NOMO-1 treated with DMSO at 0.1 percent for 48 hours (cell line): ENCODE measurements around the gene HAT1.
"Not testable (repeated sequence)": the region's sequence is repeated elsewhere in the genome, so short reads cannot be mapped to it uniquely, and the experiment has no call there.

Experiments
- DNase-seq: peaks from one replicate; lab custom pipeline; 2025; ENCODE audit not compliant: unreplicated experiment; lab: John Stamatoyannopoulos, UW

HAT1 gene, protein sequence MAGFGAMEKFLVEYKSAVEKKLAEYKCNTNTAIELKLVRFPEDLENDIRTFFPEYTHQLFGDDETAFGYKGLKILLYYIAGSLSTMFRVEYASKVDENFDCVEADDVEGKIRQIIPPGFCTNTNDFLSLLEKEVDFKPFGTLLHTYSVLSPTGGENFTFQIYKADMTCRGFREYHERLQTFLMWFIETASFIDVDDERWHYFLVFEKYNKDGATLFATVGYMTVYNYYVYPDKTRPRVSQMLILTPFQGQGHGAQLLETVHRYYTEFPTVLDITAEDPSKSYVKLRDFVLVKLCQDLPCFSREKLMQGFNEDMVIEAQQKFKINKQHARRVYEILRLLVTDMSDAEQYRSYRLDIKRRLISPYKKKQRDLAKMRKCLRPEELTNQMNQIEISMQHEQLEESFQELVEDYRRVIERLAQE

GRCh38 chr2:171922230-171923022 is at the start of gene HAT1:
Gene HAT1 (plus strand): TSS chr2:171922461. CDS start chr2:171922501, 40 bp downstream.
- peak; percentile 95 for DNase-seq

DNA sequence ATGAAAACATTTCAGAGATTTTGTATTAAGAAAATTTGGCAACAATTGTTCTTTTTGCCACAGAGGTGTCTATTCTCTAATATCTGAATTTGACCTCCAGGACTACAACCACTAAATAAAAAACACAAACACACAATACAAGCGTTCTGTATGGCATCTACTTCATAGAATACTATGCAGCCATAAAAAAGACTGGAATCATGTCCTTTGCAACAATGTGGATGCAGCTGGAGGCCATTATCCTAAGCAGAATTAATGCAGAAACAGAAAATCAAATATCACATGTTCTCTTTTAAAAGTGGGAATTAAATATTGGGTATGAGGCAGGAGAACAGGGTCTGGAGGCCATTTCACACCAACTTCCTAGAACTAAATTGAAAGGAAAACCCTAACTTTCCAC is 47.7 kb upstream of the HAT1 start:
- DNase-seq = no peak

DNA sequence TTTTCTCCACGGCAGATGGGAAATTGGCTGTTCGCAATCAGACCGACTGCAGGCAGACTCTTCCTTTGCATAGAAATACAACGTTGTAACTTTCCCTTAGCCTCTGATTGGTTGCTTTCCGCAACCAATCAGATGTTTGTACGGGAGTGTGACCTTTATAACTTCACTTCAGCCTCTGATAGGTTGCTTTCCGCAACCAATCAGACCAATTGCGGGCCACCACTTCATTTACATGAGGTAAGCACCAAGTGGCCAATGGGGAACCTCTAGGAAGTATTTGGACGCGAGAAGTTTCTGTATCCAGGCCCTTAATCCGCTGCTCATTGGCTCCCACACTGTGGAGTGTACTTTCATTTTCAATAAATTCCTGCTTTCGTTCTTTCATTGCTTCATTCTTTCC is 47.3 kb upstream of the HAT1 start:
- DNase-seq = no peak

DNA sequence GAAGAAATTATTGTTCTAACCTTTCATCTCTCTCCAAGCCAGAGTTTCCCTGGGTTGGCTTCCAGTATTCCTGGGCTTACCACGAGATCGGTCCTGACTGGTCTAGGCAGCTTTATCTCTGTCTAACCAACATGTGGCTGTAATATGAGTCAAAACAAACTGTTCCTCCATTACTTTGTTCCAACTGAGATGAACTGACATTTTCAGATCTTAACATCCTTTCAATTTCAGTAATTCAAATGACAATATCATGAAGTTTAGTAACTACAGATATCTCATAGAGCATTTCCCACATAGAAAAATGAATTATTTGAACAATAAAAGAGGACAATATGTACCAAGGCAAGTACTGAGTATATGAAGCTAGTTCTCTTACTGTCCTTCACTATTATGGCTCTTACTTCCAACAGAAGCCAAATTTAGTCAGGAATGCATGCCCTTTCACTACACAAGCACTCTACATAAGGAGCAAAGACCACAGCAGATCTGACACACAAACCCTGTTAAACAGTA is 43.7 kb upstream of the HAT1 start:
- no peak for DNase-seq

GRCh38 chr2:171879865-171880264 is 42.4 kb upstream of the HAT1 start:
- DNase-seq = no peak

GRCh38 chr2:171880774-171881173 is 41.5 kb upstream of the HAT1 start:
- DNase-seq = no peak

GRCh38 chr2:171882089-171882769 is 40.0 kb upstream of the HAT1 start:
- DNase-seq = no peak

GRCh38 chr2:171883275-171883893 is 38.9 kb upstream of the HAT1 start:
- DNase-seq = no peak

- no peak for DNase-seq
These were observed 32.9 kb upstream of the HAT1 start for GRCh38 chr2:171889333-171889732.

GRCh38 chr2:171889808-171890207 is 32.5 kb upstream of the HAT1 start:
- DNase-seq = no peak

DNA sequence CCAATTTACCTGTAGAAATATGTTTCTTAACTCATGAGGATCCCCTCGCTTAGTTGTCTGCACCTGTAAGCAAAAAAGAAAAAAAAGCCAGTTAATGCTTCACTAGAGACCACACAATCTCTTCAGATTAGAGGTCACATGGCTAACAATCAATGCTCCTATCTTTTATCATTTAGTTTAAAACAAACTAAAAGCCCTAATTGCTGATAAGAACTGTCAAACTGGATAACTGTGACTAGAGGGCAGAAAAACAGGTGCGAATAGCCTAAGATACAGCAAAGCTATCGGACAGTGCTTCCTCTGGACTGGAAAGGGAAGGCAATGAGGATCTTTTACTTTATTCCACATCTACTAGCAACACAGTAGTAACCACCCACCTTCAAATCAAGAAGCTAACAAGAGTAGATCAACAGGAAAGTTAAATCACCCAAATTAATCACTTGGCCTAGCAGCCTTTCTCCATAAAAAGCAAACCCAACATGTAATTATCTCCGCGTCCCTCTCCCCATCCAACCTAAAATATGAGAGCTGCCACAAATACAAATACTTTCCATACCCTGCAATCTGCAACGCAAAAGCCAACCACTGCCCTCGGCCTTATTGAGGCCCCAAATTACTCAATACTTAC is 29.0 kb upstream of the HAT1 start:
- DNase-seq = peak; percentile 59

DNA sequence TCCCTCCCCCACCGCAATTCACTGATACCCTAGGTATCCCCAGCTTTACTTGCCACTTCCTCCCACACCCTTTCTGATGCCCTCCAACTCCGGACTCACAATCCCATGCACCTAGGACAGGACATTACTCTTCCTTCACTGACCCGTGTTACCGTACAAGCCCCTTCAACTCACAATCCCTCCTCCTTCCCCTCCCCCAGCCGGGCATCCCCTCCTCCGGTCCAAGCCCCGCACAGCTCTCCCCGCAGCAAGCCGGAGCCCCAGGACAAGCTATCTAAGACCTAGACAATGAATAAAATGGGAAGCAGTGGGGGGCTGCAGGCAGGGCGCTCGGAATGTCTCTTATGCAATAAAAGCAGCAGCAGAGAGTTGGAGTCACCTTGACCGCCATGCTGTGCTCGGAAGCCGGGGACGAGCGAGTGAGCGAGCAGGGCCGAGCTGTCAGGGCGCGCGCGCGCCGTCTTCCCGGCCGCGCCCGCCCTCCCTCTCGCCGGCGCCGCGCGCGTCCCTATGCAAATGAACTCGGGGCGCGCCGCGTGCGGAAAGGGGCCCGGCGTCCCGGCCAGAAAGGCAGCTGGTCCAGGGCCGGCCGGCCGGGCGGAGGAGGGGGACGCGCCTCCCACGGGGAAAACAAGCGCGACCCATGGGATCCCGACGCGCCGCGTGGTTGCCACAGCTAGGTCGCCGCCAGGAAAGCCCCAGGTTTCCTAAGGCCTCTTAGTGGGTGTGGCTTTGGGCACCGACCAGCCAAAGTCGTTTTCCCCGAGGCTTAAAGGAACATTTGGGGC is 28.2 kb upstream of the HAT1 start, which contains the start of gene SLC25A12:
TSS of gene SLC25A12 (minus strand) at position 421 of the 788 bp plus-strand sequence. CDS start at position 391, 30 bp downstream.
- peak; percentile 82 for DNase-seq

GRCh38 chr2:171894612-171894947 is 27.7 kb upstream of the HAT1 start:
- no peak for DNase-seq

DNA sequence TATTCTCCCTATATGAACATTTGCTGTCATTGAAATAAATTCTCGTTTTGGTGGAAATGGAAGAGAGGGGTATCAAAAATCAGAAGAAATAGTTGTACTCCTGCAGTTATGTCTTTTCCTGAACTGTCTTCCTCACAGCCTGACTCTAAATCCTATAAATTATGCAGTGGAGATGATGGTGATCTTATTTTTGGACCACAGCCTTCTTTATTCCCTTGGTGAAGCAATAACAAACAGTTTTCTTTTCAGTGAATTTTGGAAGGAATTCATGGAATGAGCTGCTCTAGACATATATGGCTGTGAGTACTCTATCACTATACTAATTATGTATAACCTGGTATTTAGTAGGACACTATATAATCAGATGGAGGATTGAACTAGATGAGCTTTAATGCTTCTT is 26.5 kb upstream of the HAT1 start:
- DNase-seq = no peak

GRCh38 chr2:171899623-171900282 is 22.5 kb upstream of the HAT1 start:
- not testable (repeated sequence) for DNase-seq

DNA sequence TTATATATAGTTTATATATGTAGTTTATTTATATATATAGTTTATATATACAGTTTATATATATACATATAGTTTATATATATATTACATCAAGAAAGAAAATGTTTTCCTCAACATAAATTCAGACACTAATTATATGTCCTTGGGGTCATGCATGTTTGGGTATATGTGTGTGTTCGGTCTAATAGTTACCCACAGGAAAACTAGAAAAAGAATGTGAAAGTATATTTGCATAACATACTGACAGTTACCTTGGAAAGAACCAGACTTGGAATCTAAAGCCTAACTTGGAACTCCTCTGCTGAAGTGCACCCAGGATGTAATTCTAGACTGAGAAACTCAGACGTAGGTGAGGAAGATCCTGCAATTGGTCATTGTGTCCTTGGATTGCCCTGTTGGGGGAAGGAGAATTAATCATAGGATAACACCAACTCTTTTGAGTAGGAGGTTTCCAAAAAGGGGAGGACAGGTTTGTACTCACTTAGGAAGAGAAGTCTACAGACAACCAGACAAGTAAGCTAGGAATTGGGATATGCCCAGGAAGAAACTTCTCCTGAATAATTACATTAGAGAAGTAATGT is 19.3 kb upstream of the HAT1 start:
- DNase-seq = no peak

DNA sequence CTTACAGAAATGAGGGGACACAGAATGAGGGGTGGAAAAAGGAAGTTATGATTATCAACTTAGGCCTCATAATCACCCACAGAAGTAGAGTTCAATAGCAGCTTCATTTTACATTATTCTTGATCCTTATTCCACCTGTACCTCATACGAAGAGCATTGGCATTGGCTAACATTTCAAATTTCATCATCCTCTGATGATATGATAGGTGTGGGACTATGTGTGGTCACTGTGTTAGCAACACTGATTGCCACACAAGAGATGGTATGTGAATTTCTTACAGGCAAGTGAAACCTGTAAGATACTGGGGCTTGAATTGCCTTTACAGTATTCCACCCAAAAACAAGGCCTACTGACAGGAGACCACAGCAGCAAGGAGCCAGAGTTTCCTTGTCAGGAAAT is 14.0 kb upstream of the HAT1 start:
- DNase-seq = no peak

- no peak for DNase-seq
These were observed 13.0 kb upstream of the HAT1 start for GRCh38 chr2:171909266-171909665.

GRCh38 chr2:171910494-171910893 is 11.8 kb upstream of the HAT1 start:
- no peak for DNase-seq
